ENCODE measurements around the gene NOM1.
"Not testable (repeated sequence)": the region's sequence is repeated elsewhere in the genome, so short reads cannot be mapped to it uniquely, and the experiment has no call there.

The NOM1 gene, protein sequence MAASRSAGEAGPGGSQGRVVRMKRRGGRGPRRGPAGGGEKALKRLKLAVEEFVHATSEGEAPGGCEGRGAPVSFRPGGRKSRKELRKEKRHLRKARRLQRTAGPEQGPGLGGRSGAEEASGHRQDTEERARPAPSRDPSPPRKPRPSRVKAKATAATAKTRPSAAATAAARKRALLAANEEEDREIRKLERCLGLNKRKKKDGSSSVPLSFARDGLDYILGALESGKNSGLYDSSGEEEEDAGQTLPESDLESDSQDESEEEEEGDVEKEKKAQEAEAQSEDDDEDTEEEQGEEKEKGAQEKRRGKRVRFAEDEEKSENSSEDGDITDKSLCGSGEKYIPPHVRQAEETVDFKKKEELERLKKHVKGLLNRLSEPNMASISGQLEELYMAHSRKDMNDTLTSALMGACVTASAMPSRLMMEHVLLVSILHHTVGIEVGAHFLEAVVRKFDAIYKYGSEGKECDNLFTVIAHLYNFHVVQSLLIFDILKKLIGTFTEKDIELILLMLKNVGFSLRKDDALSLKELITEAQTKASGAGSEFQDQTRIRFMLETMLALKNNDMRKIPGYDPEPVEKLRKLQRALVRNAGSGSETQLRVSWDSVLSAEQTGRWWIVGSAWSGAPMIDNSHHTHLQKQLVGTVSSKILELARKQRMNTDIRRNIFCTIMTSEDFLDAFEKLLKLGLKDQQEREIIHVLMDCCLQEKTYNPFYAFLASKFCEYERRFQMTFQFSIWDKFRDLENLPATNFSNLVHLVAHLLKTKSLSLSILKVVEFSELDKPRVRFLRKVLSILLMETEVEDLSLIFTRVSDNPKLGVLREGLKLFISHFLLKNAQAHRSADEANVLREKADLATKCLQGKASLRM

DNA sequence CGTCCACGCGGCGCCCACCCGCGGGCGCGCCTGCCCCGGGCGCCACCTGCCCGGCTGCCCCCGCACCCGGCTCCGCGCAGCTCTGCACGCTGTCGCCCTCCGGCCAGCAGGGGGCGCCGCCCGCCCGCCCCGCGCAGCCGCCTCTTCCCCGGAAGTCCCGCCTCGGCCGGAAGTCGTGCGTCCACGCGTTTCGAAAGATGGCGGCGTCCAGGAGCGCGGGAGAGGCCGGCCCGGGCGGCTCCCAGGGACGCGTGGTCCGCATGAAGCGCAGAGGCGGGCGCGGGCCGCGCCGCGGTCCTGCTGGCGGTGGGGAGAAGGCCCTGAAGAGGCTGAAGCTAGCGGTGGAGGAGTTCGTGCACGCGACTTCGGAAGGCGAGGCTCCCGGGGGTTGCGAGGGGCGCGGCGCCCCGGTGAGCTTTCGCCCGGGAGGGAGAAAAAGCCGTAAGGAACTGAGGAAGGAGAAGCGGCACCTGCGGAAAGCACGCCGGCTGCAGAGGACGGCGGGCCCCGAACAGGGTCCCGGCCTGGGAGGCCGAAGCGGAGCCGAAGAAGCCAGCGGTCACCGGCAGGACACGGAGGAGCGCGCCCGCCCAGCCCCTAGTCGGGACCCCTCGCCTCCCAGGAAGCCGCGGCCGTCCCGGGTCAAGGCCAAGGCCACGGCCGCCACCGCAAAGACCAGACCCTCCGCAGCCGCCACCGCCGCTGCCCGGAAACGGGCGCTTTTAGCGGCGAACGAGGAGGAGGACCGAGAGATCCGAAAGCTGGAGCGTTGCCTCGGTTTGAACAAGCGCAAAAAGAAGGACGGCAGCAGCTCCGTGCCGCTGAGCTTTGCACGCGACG lies at the start of gene NOM1:
Gene NOM1, plus strand, starts transcription at position 172 of the 840 bp plus-strand sequence. Its CDS starts 26 bp downstream, at position 198.
- peak; percentile 77 to 88 for DNase-seq (ENCODE audit: low read depth in 2 of 2, low spot score in 1 of 2)

GRCh38 chr7:156900093-156900492 lies 49.4 kb upstream of the NOM1 start:
- not testable (repeated sequence) for DNase-seq (ENCODE audit: low read depth in 2 of 2, low spot score in 1 of 2)

- DNase-seq (ENCODE audit: low read depth in 2 of 2, low spot score in 1 of 2) = no peak
Measured at GRCh38 chr7:156903232-156903909, 46.1 kb upstream of the NOM1 start.

GRCh38 chr7:156906200-156906649 lies 43.3 kb upstream of the NOM1 start:
- no peak for DNase-seq (ENCODE audit: low read depth in 2 of 2, low spot score in 1 of 2)

- DNase-seq (ENCODE audit: low read depth in 2 of 2, low spot score in 1 of 2) = no peak
Measured at GRCh38 chr7:156907656-156908055, 41.9 kb upstream of the NOM1 start.

- DNase-seq (ENCODE audit: low read depth in 2 of 2, low spot score in 1 of 2) = not testable (repeated sequence)
Measured at GRCh38 chr7:156909574-156910252, 39.8 kb upstream of the NOM1 start.

DNA sequence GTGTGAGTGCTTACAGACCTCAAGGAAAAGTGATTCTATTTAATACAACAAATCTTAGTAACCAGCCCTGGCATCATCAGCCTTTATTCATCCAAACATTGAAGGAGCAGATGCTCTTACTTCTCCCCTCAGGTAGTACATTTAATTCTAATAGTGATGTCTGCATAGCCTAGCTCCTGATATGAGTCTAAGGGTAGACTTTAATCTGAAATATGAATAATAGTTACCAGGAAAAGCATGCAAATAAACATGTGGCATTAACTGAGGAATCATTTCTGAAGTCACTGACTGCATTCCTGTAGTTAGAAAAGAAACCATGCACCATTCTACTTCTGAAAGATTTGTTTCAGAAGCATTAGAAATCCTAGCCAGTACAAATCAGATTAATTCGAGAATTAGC lies 30.9 kb upstream of the NOM1 start:
- no peak for DNase-seq (ENCODE audit: low read depth in 2 of 2, low spot score in 1 of 2)

DNA sequence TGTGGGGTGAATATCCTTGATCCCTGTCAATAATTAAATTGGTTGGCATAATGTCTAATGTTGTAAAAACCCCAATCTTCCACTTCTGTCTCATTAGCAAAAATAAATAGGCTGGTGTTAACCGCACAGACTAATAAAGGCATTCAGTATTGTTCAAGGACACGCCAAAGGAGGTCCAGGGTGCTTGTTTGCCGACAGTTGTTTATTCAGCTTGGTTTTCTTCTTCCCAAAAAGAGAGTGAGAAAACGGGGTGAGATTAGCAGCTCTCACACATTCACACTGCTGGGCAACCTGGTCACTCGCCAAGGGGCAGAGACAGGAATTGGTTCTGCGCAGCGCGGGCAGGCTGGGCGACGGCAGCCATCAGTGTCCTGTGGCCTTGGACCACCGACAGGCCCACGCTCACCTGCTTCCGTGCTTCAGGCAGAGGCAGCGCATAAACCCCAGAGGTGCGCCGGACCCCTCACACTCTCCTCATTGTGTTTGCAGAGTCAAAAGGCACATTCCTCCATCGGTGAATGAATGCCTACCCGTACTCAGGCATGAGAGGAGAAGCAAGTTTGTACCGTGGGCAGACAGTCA lies 30.3 kb upstream of the NOM1 start:
- no peak for DNase-seq (ENCODE audit: low read depth in 2 of 2, low spot score in 1 of 2)

DNA sequence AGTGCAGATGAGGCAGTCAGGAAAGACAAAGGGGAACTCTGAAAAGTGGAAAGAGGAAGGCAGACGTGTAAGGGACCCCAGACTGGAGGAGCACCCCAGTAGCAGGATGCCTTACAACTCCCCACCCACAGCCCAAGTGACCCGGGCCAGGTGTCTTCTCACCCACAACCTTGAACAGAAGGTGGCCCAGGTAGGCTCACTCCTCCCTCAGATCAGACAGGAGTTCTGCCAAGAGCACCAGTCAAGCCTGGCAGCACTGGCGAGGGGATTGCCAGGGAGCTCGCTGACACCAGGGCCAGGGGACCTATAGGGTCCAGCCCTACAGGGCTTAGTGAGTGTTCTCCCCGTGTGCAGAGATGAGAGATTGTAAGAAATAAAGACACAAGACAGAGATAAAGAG lies 29.4 kb upstream of the NOM1 start:
- no peak for DNase-seq (ENCODE audit: low read depth in 2 of 2, low spot score in 1 of 2)

DNA sequence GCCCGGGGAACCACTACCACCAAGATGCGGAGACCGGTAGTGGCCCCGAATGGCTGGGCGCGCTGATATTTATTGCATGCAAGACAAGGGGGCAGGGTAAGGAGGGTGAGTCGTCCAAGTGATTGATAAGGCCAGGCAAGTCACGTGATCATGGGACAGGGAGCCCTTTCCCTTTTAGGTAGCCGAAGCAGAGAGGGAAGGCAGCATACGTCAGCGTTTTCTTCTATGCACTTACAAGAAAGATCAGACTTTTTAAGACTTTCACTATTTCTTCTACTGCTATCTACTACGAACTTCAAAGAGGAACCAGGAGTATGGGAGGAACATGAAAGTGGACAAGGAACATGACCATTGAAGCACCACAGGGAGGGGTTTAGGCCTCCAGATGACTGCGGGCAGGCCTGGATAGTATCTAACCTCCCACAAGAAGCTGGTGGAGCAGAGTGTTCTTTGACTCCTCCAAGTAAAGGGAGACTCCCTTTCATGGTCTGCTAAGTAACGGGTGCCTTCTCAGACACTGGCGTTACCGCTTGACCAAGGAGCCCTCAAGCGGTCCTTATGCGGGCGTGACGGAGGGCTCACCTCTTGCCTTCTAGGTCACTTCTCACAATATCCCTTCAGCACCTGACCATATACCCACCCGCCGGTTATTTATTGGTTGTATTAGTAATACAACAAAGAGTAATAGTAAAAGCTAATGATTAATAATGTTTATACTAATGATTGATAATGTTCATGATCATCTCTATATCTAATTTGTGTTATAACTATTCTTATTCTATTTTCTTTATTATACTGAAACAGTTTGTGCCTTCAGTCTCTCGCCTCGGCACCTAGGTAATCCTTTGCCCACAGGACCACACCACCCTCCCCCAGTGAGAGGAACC lies 28.8 kb upstream of the NOM1 start:
- DNase-seq (ENCODE audit: low read depth in 2 of 2, low spot score in 1 of 2) = not testable (repeated sequence)

DNA sequence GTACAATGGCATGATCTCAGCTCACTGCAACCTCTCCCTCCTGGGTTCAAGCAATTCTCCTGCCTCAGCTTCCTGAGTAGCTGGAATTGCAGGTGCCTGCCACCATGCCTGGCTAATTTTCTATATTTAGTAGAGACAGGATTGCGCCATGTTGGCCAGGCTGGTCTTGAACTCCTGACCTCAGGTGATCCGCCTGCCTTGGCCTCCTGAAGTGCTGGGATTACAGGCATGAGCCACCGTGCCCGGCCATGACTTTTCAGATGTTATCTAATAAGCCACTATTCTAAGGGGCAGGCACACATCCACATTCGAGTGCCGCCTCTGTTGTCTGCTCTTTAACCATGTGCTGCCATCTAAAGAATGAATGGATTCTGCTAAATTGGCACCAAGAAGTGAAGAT lies 27.2 kb upstream of the NOM1 start:
- DNase-seq (ENCODE audit: low read depth in 2 of 2, low spot score in 1 of 2) = not testable (repeated sequence)

- not testable (repeated sequence) for DNase-seq (ENCODE audit: low read depth in 2 of 2, low spot score in 1 of 2)
Measured at GRCh38 chr7:156925821-156926220, 23.7 kb upstream of the NOM1 start.

DNA sequence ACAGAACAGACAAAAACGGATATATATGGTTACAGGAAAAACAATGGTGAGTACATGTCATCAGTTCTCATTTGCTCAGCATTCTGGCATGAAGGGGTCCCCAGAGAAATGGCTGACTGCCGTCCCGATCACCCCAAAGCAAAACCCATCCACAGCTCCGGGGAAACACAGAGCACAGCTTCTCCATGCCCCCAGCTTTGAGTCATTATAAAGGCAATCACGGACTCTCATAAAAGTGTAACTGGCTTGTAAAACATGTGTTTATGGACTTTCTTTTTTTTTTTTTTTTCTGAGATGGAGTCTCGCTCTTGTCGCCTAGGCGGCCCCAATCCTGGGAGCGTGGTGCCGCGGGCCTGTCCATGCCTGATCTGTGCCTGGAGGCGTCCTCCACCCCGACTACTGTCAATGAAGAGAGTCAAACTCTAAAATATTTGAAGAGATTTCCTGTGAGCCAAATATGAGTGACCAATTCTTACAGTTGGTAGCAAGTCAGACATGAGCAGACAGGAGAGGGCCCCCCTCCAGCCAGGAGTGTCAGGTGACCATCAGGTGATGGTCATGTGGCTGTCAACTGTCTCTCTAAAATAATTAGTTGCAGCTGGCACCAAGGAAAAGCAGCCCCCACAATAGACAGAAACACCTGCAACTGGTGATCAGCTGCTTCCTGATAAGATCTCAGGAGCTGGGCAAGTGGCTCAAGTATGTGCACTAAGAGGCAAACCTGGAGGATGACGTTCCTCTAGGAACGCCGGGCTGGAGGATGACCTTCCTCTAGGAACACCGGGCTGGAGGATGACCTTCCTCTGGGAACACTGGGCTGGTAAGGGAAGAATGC lies 21.7 kb upstream of the NOM1 start:
- DNase-seq (ENCODE audit: low read depth in 2 of 2, low spot score in 1 of 2) = no peak

DNA sequence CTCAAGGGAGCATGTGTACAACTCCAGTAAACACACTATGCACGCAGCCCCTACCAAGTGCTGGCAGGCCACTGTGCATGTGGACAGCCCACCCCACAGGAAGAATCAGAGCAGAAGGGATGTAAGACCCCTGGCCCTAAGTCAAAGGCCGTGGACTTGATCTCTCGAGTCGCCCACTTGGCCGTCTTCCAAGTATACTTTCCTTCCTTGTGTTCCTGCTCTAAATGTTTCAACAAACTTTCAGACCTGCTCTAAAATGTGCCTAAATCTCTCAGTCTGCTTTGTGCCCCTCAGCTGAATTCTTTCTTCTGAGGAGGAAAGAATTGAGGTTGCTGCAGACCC lies 21.1 kb upstream of the NOM1 start:
- DNase-seq (ENCODE audit: low read depth in 2 of 2, low spot score in 1 of 2) = no peak

DNA sequence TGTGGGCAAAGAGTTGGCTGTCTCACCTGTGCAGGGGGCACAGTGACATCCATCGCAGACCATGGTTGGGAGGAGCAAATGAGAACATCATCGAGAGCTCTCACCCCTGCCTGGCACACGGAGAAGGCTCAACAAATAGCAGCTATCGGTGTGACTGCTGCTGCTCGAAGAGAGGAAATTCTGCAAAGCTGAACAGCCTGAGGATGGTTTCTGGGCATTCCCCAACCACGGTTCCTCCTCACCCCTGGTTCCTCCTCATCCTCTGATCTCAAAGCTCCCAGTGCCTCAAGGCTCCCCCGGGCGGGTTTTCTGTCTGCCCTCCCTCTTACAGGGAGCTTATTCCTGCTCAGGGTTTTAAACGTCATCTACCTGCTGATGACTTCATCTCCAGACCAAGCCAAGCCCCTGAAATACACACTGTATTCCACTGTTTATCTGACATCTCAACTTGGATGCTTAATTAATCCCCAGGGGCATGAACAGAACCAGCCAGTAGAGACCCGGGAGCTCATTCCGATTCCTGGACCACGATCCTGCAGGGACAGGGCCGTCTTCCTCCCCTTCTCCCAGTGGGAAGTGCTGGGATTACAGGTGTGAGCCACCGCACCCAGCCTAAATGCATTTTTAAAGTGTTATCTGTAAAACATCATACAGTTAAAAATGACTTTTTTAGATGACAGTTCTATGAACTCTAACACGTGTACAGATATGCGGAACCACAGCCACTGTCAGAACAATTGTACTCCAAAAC lies 19.5 kb upstream of the NOM1 start:
- no peak for DNase-seq (ENCODE audit: low read depth in 2 of 2, low spot score in 1 of 2)

GRCh38 chr7:156932006-156932405 lies 17.5 kb upstream of the NOM1 start:
- DNase-seq (ENCODE audit: low read depth in 2 of 2, low spot score in 1 of 2) = no peak

DNA sequence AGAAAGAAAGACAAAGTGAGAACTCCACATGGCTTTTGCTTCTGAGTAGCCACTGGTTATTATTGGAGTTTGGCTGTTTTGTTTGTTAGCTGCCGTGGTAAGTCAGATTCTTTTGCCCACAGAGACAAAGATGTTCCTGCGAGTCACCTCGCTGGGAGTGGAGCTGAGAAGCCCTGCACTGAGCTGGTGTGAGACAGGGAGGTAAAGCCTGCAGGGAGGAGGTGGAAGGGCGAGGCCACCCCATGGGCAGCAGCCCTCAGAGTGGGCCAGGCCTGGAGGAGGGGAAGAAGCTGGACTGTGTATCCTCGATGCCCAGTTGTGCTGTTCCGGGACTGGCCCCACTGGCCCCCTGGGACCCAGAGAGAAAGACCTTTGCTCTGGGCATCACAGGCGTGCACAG lies 14.3 kb upstream of the NOM1 start:
- no peak for DNase-seq (ENCODE audit: low read depth in 2 of 2, low spot score in 1 of 2)
